HG02623 (cell line): Measurements from ENCODE around the gene SIGLEC10.
"Not testable (repeated sequence)": the region's sequence is repeated elsewhere in the genome, so short reads cannot be mapped to it uniquely, and the experiment has no call there.

ENCODE experiments used
- ATAC-seq: cut with Tn5 transposase; IDR thresholded peaks from one replicate; pipeline ENCODE4 v1.9.1; 2021; ENCODE audit warnings: moderate library complexity; ENCODE audit not compliant: unreplicated experiment

SIGLEC10 gene

DNA sequence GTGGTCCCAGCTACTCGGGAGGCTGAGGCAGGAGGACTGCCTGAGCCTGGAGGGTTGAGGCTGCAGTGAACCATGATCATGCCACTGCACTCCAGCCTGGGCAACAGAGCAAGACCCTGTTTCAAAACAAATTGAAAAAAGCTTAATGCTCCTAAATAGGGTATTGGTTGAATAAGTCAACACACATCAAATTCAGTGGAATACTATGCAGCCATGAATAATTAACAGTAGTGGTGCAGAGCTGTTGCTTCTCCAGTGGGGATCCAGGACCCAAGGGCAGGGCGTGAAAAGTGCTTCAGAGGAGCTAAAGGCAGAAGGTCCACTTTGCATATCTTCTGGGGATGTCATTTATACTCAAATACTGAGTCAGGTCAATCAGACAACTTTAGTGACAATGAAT, 22.6 kb upstream of the SIGLEC10 start:
- no peak for ATAC-seq

DNA sequence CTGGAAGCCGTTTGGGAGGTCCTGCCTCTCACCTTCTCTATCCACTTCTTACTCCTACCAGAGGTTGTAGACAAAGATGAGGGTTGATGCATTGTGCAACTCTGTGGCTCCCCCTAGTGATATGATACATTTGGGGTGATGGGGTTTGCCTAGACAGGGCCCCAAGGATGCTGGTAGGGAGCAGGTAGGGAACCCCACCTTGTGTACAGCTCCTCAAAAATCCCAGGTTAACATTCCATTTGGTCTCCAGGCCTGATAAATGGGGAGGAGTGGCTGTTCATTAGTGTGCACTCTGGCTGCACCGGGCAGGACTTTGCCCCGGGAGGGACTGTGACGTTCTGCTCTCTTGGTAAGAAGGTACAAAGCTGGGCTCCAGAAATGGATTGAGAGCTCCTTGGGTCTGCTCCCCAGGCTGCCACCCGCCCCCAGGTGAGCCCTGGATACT, 21.6 kb upstream of the SIGLEC10 start:
- no peak for ATAC-seq

DNA sequence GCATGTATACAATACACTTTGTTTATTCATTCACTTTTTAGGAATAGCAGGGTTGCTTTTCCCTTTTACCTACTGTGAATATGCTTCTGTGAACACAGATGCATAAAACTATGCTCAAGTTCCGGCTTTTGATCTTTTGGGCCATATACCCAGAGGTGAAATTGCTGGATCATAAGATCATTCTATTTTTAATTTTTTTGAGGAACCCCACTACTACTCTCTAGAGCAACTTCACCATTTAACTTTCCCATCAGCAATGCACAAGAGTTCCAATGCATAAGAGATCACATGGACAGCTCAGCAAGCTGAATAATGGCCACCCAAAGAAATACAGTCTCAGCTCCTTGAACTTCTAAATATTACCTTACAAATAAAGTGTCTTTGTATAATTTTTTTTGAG, 17.0 kb upstream of the SIGLEC10 start:
- no peak for ATAC-seq

DNA sequence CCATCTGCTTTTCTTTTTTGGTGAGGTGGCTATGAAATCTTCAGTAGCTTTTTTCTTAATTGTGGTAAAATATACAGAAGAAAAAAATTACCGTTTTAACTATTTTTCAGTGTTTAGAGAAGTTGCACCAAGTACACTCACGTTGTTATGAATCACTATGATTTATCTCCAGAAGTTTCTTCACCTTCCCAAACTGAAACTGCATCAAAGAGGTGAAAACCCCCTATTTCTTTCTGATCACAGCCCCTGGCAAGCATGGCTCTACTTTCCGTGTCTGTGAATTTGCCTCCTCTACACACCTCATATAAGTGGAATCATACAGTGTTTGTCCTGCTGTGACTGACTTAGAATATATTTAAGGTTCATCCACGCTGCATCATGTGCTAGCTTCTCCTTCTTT, 15.6 kb upstream of the SIGLEC10 start:
- no peak for ATAC-seq

DNA sequence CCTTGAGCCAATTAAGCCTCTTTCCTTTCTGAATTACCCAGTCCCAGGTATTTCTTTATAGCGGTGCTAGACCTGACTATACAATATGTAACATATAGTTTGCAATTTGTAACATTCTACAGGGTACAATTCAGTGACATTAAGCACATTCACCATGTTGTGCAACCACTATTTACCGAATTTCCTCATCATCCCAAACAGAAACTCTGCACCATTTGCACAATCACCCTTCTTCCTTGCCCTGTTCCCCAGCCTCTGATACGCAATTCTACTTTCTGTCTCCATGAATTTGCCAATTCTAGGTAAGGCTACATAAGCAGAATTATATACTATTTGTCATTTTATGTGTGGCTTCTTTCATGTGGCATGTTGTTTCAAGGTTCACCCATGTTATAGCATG, 13.7 kb upstream of the SIGLEC10 start:
- ATAC-seq: no peak

DNA sequence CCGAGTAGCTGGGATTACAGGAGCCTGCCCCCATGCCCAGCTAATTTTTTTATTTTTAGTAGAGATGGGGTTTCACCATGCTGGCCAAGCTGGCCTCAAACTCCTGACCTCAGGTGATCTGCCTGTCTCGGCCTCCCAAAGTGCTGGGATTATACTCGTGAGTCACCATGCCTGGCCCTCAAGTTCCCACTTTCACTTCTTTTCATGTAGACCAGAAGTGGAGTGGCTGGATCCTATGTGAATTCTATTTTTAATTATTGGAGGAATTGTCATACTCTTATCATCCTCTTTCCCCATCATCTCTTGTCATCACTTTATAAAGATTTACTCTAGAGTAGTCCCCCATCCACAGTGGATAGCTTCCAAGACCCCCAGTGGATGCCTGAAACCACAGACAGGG, 12.8 kb upstream of the SIGLEC10 start:
- ATAC-seq: no peak

DNA sequence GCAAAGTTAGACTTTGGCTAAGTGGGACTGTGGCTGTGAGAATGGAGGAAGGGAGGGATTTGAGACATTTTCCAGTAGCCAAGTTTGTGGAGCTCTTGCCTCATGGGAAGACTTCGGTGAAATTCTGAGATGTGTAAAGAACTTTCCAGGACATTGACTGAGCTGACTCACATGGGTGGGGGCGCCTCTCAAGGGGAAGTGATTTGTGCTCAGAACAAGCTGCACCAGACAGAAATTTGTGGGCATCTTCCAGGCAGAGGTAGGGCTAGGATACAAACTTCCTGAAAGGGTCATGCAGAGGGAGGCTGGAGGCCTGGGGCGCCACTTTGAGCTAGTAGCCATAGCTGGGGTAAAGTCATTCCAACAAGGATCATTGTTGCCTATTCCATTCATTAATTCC, 9.8 kb upstream of the SIGLEC10 start:
- no peak for ATAC-seq

DNA sequence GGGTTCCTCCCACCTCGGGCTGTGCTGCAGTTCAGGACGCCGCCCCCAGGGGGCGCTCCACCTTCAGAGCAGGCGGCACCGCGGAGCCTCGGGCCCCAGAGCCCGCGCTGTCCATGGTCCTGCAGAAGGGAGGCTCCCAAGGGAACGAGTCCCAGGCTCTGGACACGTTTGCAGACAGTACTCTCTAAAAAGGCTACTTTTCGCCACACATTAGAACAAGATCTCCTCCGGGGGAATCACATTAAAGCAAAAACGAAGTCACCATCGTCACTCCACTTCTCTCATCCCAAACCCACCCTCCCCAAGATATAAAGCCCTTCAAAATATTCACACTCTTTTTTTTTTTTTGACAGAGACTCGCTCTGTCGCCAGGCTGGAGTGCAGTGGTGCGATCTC, 4.6 kb upstream of the SIGLEC10 start:
- ATAC-seq: no peak

DNA sequence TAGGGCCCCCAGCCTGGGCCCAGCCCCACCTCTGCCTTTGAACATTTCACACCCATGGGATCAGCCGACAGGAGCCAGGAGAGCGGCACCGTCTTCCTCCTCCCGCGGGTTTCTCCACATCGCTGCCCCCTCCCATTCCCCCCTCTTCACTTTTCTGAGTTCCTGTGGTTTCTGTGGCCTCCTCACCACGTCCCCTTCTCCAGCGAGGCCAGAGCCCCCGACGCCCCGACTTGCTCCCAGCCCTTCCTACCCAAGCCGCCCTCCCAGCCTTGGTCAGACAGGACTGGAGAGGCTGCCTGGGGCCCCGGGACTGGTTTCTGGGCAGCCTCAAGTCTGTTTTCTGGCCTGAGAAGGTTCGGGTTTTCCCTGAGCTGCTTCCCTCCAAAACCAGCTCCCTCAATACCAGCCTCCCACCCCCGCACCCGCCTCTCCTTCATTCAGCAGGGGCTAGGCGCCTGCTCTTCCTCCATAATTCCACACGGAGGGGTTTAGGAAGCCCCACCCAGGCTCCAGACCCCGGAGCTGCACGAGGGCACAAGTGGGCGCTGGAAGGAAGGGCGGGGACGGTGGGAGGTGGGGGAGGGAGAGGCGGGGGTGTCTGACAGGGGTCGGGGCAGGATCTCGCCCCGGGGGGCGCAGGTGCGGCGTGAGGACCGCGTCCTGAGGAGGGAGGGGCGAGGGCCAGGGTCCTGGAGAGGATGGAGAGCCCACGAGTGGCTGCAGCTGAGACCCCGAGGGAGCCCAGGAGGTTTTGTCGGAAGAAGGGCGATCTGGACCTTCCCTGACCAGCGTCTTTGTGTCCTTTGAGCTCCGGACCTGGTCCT, 4.0 kb upstream of the SIGLEC10 start:
- no peak for ATAC-seq

DNA sequence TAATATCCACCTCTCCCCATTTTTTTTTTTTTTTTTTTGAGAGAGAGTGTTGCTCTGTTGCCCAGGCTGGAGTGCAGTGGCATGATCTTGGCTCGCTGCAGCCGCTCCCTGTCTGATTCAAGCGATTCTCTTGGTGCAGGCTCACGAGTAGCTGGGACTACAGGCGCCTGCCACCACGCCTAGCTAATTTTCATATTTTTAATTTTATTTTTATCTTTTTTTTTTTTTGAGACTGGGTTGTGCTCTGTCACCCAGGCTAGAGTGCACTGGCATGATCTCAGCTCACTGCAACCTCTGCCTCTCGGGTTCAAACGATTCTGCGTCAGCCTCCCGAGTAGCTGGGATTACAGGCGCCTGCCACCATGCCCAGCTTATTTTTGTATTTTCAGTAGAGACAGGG, 3.1 kb upstream of the SIGLEC10 start:
- not testable (repeated sequence) for ATAC-seq

DNA sequence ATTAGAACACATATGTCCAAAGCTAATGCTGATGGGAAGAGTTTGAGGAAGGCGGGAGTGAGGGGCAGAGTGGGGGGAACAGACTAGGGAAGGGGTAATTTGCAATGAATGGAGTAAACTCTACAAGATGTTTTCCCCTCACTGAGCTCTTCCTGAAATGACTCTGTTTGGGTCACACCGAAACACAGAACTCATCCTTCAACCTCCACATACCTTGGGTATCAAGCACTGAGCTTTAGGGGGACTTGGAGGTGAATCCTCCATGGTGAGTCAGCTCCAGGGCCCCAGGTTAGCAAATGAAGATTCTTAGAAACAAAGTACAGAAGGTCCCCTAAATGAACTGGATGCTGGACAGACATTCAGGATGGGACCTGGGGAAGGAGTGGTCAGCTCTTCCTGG, 1.3 kb upstream of the SIGLEC10 start:
- no peak for ATAC-seq

DNA sequence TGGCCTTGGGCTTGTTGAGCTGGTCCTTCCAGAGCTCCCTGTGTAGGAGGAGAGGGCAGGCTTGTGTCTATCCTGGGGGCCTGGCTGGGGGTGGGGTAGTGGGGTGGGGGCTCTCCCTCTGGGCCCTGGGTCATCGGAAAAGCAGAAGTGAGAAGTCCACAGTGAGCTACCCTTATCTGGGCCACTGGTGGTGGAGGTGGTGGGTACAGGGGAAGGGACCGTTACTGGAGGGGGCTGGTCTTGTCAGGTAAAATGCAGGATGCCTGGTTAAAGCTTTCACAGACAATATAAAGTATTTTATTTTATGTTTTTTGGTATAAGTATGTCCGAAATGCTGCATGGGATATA, 342 bp upstream of the SIGLEC10 start:
- peak; percentile 14 for ATAC-seq

DNA sequence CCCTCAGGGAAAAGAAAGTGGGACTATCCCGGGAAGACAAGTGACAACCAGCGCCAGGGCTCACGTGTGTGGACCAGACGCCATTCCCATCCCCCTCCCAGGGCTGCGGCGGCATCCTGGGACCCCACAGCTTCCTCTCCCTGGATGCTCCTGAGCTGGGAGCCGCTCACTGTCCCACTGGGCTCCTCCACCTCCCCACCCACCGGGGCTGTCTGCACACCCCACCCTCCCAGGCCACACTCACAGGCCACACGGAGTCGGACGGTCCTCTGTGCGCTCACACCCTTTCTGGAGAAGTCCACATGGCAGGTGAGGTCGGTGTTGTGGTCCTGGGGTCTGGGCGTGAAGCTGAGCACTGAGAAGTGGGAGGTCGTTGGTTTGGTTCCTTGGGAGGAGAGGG, 1.0 kb downstream of the SIGLEC10 start:
- not testable (repeated sequence) for ATAC-seq

DNA sequence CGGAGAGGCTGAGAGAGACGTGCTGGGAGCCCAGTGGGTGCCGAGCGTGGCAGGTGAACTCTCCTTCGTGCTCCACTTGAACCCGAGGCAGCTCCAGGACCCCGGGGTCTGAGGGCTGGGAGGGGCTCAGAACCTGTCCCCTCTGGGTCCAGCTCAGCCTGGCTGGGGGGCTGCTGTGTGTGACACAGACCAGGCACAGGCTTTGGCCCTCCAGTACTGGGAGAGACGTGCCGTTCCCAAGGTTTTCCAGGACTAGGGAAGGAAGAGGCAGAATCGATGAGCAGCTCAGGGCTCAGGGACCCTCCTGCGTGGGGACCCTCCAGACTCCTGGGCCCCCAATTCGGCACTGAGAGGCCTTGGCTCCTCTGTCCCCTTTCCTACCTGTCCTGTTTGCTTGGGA, 2.3 kb downstream of the SIGLEC10 start:
- no peak for ATAC-seq

DNA sequence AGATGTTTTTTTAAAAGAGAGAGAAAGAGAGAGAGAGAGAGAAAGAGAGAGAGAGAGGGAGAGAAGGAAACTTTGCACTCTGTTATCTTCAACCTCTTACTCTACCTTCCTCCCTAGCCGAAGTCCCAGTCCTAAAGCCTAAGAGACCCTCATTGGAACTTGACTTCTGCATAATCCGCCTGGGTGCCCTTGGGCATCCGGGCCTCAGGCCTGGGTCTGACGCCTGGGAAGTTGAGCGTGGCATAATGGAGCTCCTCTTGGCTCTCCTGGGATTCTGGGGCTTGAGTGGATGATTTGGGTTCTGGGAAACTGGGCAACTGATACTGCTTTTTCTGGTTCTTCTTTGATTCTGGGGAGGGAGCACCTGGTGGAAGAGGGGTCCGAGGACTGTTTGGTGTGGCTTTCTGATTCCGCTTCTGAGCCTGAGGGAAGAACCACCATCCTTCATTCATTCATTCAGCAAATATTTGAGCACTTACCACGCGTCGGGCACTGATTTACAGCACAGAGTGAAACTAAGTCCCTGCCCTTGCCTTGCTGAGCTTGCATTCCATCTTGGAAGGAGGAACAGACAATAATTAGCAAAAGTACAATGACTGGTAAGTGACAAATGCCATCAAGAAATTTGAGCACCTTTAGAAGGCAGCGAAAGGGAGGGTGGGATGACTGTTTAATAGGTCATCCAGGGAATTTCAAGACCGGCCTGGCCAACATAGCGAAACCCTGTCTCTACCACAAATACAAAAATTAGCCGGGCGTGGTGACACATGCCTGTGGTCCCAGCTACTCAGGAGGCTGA, 6.3 kb downstream of the SIGLEC10 start:
- no peak for ATAC-seq

DNA sequence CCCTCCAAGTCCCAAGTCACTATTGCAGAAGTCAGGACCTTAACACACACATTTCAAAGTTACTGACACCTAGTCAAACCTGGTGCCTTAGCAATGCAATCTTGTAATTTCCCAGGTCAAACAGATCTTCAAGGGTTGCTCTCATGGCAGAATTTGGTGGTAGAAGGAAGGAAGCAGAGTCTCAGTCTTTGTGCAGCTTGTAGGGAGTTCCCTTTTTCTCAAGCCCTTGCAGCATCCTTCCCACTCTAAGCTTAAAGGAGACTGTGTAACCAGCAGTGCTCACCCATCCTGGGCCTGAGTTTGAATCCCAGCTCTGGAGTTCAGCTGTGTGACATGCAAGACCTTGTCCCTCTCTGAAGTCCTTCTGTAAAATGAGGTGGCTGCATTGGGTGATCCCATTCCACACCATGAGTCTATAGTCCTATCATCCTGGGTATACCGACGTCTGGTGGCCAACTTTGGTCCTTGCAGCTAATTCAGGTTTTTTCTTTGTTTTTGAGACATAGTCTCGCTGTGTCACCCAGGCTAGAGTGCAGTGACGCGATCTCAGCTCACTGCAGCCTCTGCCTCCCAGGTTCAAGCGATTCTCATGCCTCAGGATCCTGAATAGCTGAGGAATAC, 9.8 kb downstream of the SIGLEC10 start:
- ATAC-seq: no peak

DNA sequence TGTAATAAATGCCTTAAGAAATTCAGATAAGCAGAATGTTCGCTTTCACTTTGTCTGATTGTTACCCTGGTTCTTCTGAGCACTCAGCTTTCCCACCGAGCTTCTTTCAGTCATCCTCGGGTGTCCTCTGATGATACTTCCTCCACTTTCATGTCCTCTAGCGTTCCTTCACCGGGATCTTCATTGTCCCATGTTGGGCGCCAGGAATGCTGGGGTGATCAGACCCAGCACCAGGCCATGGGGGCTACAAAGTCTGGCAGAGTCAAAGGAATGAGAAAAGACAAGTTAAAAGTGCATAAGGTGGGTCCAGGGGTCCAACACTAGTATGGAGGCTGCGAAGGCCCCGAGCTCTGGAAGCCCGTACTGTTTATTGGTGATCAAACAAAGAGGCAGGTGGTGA, 15.3 kb downstream of the SIGLEC10 start:
- ATAC-seq: no peak

DNA sequence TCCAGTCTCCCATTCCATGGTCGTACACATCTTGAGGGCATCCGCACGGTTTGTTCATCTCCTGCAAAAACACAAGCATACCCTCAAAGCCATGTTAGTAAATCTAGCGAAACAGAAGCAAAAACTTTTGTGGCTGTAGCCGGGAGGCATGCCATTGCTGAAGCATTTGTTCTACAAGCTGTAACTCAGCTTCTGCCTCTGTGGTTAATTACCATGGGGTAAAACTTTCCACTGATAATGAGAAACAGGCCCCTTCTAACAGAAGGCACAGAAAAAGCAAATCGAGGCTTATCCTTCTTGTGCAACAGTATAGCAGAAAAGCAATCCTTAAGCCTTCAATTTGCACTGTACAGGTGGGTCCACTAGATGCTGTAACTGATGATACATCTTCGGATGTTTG, 17.5 kb downstream of the SIGLEC10 start:
- ATAC-seq: not testable (repeated sequence)

DNA sequence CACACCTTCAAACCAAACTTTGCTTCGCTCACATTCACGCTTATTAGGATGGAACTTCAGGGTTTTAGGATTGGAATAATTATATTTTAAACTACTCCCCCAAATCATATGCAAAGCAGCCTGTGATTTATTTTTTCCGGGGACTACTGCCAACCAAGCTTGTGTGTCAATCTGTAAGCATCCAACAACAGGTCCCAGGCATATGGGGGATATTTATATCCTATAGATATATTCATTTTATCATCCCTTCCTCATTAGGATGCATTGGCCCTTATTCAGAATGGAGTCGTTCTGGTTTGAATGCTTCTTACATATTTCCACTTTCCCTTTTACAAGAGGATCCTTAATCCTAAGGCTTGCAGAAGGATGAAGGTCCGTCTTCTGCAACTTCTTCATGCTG, 18.2 kb downstream of the SIGLEC10 start:
- ATAC-seq: no peak

DNA sequence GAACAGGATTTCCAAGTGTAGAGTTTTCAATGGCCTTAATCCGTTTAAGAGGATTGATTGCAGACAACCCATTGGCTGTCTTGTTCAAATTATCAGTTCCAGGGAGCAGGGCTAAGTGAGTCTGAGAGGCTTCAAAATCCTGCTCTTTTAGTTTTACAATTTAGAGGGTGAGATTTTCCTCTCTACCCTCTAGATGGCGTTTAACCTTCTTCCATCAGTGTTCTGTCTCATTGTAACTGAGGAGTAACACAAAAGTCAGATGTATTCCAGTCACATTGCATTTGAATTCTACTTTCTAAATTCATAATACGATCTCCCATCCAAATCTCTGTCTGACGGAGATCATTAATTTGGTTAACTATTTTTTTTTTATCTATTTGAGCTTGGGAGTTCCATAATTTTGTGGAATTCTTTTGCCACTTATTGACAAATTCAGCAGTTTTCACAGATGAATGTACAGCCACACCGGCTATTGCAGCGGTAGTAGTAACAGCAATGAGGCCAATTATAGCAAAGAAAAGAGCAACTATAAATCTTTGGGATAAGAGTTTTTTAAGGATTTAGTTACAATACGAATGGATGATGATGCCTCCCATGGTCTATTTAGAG, 19.2 kb downstream of the SIGLEC10 start:
- no peak for ATAC-seq

DNA sequence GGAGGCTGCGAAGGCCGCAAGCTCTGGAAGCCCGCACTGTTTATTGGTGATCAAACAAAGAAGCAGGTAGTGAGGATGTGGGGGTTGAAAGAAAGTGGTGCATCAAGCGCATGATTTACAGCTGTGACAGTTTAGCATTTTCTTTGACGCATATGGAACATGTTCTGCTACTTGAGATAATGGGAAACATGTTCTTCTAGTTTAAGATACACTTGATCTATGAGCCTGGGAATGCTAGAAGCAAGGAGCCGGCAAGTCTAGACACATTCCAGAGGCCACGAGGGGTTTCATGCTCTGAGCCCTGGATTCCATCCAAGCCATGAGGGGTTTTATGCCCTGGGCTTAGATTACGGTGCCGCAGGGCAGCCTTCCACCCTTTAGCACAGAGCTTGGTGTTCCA, 20.0 kb downstream of the SIGLEC10 start:
- ATAC-seq: not testable (repeated sequence)

DNA sequence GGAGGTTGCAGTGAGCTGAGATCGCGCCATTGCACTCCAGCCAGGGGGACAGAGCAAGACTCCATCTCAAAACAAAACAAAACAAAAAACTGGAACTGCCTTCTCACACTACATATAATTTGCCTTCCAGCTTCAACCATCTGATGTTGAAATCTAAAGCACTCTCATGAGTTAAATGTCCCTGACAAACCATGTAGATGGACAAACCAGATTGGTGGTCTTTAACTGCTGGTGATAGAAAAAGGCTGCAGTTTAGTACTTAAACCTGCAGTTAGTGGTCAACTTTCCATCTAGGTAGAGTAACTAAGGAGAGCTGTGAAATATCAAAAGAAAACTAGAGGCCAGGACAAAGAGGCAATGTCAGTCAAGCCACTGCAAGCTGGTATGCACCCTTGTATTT, 21.3 kb downstream of the SIGLEC10 start:
- no peak for ATAC-seq
